HG03442 (cell line): Measurements from ENCODE around the gene SAP30L.

Source experiments
- ATAC-seq: cut with Tn5 transposase; IDR thresholded peaks from one replicate; pipeline ENCODE4 v1.9.1; 2021; ENCODE audit warnings: mild to moderate bottlenecking, moderate library complexity; ENCODE audit not compliant: unreplicated experiment

SAP30L gene

GRCh38 chr5:154461531-154461930 is 15.7 kb downstream of the SAP30L start:
- no peak for ATAC-seq

GRCh38 chr5:154464438-154464837 is 18.6 kb downstream of the SAP30L start:
- ATAC-seq, result no peak

DNA sequence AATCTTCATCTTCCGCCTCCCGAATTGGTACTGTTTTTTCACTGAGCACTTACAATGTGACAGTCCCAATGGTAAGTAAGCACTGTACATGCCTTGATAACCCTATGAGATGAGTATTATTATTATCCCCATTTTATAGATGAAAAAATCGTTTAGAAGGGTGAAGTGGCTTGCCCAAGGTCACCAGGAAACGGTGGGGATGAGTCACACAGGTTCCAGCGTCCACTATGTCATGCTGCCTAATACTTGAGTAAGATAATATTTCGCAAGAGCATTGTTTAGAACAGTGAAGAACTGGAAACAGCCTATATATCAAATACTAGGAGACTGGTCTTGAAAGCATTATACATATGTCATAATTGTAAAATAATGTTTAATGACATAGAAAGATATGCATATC is 19.4 kb downstream of the SAP30L start:
- ATAC-seq, result no peak

- no peak for ATAC-seq
These were observed 20.4 kb downstream of the SAP30L start for GRCh38 chr5:154466147-154466546.

DNA sequence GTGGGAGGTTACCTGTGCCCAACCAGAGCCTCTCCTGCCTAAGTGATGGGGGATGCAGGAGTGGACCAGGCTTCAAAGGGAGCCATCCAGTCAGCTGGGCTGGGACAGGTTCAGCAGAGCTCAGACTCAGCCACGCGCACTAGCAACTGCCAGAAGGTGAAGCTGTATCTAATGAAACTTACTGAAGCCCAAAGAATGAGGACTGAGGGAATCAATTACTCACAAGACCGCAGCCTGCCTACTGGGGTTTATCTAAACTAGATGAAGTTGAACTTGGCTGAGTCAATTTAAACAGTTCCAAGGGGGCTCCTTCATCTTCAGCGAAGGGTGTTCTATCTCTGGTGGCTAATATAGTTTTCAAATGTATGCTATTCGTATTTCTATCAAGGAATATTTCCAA is 20.9 kb downstream of the SAP30L start:
- no peak for ATAC-seq

DNA sequence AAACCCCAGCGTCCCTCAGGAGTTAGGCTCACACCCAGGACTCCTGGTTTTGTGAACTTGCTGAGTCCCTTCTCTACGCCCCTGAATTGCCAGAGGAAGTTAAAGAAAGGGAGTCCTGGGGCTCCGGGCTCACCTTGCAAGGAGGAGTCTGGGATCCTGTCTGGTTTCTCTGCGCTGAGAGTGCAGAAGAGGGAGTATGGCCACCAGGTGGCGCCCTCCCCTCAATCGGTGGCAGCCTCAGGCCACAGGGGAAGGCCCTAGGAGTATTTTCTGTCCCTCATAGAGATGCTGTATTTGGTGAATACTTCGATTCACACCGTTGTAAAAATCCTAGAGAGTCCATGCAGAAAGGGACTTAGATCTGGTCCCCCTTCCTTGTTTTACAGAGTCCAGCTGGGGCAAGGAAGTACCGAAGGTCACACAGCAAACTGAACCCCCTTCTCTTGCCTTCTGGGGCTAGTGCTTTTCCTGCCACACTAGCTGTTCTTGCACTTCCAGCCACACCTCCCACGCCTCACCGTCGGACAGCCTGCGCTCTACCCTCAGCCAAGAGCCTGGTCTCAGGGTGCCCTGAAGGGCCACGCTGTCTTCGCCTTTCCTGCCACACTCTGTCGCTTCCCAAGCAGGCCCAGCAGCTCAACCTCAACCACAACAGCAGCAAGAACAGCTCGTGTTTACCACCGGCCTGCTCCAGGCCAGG is 22.0 kb downstream of the SAP30L start:
- ATAC-seq, result peak; percentile 96

- ATAC-seq, result no peak
These were observed 24.3 kb downstream of the SAP30L start for GRCh38 chr5:154470137-154470536.

- no peak for ATAC-seq
These were observed 25.4 kb downstream of the SAP30L start for GRCh38 chr5:154470947-154471870.

DNA sequence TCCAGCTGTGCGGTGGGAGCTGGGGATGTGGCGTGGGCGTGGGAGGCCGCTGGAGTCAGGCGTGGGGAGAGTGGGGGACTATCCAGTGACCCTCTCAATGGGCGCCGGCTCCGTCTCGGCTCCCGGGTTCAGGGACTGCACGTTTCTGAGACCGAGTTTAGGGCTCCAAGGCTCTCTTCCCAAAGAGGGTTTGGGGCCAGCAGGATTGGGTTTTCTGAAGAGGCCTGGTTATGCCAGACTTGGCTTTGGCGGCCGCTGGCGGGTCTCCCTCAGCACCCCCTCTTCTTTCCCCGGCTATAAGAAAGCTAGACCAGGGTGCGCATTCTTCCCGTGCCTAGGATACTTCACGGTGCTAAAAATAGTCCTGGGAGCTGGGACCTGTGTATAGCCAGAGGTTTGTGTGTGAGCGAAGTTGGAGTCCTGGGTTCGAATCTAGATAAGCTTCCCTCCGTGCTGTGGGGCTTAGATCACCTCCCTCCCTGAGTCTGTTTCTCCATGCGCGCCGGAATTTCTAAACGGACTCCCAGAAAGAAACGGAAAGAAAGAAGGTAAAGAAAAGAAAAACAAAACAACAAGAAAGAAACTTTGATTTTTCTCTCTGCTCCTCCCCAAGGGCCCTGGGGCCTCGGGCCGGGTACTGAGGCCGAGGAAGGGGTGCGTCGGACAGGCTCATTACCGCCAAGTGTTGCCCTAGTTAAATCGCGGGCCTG is 27.2 kb downstream of the SAP30L start:
- no peak for ATAC-seq

DNA sequence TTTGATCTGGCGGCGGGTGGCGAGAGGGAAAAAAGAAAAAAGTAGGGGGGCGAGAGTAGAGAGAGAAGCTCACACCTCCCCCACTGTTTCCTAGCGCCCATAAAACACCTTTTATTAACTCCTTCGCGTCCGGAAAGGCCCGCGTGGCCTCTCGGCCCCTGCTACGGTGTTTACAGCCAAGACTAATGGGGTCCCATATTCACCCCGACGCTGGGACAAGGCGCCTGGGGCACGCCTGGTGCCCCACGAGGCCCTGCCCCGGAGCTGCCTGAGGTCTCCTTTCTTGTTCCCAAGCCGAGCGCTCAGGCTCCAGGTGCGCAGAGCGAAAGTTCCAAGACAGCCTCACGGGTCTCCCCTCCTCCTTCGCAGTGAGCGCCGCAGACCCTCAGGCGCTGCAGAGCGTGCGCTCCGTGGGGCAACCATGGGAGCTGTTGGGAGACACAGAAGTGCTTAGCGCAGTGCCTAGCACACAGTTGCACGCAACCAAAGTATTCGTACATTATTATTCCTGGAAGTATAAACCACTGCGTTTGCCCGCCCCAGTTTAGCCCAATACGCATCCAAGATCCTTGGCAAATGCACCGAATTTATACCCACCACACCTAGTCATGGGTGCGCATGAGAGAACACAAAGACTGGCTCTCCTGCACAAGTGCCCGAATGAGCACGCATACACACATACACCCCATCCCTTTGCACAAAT is 27.9 kb downstream of the SAP30L start:
- no peak for ATAC-seq

- no peak for ATAC-seq
These were observed 28.9 kb downstream of the SAP30L start for GRCh38 chr5:154474396-154475334.

DNA sequence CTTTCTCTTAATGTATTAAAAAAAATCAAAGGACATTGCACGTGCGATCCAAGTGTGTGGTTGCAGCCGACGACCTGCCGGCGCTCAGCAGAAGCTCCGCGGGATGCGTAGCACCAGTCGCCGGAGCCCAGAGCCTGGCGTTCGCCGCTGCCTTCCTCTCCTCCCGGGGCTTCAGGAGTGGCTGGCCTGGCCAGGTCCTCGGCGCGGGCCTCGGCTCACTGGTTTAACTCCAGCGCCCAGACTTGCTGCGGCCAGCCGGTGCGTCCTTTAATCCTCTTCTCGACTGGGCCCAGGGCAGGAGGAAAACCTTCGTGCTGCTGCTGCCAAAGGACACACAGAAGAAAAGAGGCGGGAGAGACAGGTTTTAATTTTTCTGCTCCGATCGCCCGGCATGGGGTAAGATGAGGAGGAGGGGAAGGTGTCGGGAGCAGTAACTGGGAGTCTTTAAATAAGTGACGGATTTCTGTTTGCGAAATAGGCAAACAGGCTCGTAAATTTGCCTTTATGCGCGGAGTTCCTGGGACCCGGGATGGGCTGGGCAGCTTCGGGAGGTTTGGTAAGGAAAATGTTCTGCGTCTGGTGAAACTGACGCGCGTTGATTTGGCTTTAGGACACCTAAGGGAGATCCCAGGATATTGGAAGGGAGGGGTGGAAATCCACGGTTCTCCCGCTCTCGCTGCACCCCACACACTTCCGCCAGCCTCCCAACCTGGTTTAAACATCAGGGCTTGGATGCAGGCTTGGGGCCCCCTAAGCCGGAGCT is 30.0 kb downstream of the SAP30L start:
- no peak for ATAC-seq

DNA sequence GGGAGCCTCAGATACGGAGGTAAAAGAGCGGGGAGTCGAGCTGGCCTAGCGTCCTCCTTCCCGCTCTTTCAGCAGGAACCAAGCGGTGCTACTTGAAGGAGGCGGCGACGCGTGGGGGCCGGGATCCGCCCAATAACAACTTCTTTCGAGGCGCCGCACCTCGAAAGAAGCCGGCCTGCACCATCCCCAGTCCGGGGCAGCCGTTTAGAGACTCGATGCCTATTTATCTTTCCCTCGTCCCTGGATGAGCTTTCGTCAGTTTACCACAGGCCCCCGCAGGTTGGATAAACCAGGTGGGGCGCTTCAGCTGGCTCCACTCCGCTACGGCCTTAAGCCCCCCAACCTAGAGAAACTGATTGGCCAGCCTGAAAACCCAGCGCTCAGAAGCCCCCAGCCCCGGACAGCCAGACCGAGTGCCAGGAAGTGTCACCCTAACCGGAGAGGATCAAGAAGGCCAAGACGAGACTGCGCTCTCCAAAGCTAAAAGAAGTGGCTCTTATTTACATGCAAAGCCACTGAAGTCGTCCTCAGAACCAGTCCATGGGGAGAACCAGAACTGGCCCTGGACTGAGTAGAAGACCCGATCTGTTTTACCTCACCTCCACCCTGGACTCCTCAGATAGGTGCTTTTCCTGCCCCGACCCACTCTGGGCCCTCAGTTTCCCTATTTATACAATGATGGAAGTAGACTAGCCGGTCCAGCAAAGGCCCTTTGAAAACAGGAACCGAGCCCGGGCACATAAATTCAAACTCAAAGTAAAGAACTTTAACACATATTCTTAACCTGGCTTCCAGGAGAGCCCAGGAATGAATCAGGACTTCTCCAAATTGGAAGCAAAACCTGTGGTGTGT is 30.8 kb downstream of the SAP30L start:
- no peak for ATAC-seq

GRCh38 chr5:154477382-154478223 is 31.8 kb downstream of the SAP30L start:
- no peak for ATAC-seq

DNA sequence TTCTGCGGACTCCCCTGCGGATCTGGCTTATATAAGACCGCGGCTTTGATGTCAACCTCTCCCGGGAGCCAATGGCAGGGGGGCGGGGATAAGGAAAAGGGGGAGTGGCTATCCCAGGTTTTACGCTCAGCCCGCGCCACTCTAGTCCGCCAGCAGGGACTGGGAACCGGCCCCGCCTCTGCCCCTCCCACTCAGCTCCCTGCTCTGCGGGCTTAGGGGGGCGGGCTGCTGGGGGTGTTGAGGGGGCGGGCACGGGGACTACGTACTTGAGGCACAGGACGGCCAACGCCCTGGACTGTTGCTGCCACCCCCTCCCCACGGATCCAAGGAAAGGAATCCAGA is 32.4 kb downstream of the SAP30L start, which contains the start of gene HAND1:
TSS of gene HAND1 (minus strand) at position 4 of the 342 bp plus-strand sequence. CDS start 219 bp downstream, outside the sequence.
- ATAC-seq, result no peak

GRCh38 chr5:154478752-154479159 is 33.0 kb downstream of the SAP30L start:
- no peak for ATAC-seq
